NT2/D1 (cell line): Measurements from ENCODE around the gene BRICD5.

Source experiments
- YY1 ChIP-seq: IDR thresholded peaks from 2 replicates; pipeline ENCODE4 v1.6.1; 2011; ENCODE audit not compliant: insufficient read length, insufficient read depth
- ZNF274 ChIP-seq: IDR thresholded peaks from 2 replicates; pipeline ENCODE4 v1.6.1; 2011; ENCODE audit warnings: mild to moderate bottlenecking, low read depth, low read length

DNA sequence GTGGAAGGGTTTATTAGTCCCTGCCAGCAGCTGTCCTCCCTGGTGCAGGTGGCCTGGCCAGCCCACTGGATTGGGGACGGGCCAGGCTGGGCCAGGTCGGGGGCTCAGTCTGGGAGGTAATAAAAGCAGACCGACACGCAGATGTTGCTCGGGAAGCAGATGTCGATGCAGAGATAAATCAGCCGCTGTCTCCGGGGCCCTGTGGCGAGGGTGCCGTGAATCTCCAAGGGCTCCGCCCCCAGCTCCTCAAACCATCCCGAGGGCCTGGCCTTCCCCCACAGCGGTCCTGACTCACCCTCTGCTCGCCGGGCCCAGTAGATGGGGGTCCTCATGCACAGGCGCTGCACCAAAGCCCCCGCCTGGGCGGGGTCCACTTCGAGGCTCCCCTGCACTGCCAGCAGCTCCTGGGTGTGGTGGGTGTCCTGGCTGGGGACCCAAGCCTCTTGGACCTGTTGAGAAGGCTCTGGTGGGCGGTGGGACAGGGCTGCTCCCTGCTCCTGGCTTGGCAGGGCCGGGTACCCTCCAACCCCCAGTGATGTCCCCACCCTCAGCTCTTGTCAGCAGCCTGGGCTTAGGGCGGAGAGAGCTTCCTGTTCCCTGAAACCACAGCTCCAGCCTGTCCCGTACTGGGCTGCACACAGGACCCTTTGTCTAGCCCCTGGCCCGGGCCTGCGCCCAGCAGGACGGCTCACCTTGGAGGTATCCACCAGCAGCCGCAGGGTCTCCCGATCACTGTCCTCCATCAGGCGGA is 1.2 kb downstream of the BRICD5 start:
- TF ChIP-seq ZNF274: no peak
- no peak for TF ChIP-seq YY1
